GM10847 (cell line): Measurements from ENCODE around the gene SORBS2.

Experiments
- POLR2A ChIP-seq: IDR thresholded peaks from 2 replicates; pipeline ENCODE4 v1.6.1; 2011; ENCODE audit not compliant: insufficient read length; ENCODE audit errors: extremely low read depth

The SORBS2 gene

GRCh38 chr4:185744946-185745345 is 67.0 kb downstream of the SORBS2 start:
- no peak for TF ChIP-seq POLR2A

GRCh38 chr4:185744488-185744862 is 67.5 kb downstream of the SORBS2 start:
- TF ChIP-seq POLR2A: no peak

- TF ChIP-seq POLR2A: no peak
These were observed 68.1 kb downstream of the SORBS2 start for GRCh38 chr4:185743722-185744487.

GRCh38 chr4:185742766-185743165 is 69.2 kb downstream of the SORBS2 start:
- TF ChIP-seq POLR2A: no peak

- no peak for TF ChIP-seq POLR2A
These were observed 70.2 kb downstream of the SORBS2 start for GRCh38 chr4:185741795-185742194.

- no peak for TF ChIP-seq POLR2A
These were observed 71.5 kb downstream of the SORBS2 start for GRCh38 chr4:185740471-185740873.

- TF ChIP-seq POLR2A: no peak
These were observed 73.2 kb downstream of the SORBS2 start for GRCh38 chr4:185738820-185739219.

- no peak for TF ChIP-seq POLR2A
These were observed 73.9 kb downstream of the SORBS2 start for GRCh38 chr4:185738038-185738552.

GRCh38 chr4:185737489-185738037 is 74.4 kb downstream of the SORBS2 start:
- no peak for TF ChIP-seq POLR2A

- TF ChIP-seq POLR2A: no peak
These were observed 75.1 kb downstream of the SORBS2 start for GRCh38 chr4:185736882-185737281.

GRCh38 chr4:185735866-185736400 is 76.1 kb downstream of the SORBS2 start:
- no peak for TF ChIP-seq POLR2A

- TF ChIP-seq POLR2A: no peak
These were observed 77.1 kb downstream of the SORBS2 start for GRCh38 chr4:185734930-185735329.

- TF ChIP-seq POLR2A: no peak
These were observed 77.8 kb downstream of the SORBS2 start for GRCh38 chr4:185734214-185734613.

- TF ChIP-seq POLR2A: no peak
These were observed 81.0 kb downstream of the SORBS2 start for GRCh38 chr4:185730849-185731608.

- no peak for TF ChIP-seq POLR2A
These were observed 81.6 kb downstream of the SORBS2 start for GRCh38 chr4:185730387-185730786.

GRCh38 chr4:185729391-185729804 is 82.6 kb downstream of the SORBS2 start:
- no peak for TF ChIP-seq POLR2A
